NCI-H2081 (cell line): Measurements from ENCODE around the gene TGFBR1.
"Not testable (repeated sequence)": the region's sequence is repeated elsewhere in the genome, so short reads cannot be mapped to it uniquely, and the experiment has no call there.

Source experiments
- DNase-seq, 2 experiments: peaks; one replicate each; lab custom pipeline; 2025; lab: John Stamatoyannopoulos, UW

The TGFBR1 gene

GRCh38 chr9:99076030-99076429 lies 28.9 kb upstream of the TGFBR1 start:
- DNase-seq, result no peak

DNA sequence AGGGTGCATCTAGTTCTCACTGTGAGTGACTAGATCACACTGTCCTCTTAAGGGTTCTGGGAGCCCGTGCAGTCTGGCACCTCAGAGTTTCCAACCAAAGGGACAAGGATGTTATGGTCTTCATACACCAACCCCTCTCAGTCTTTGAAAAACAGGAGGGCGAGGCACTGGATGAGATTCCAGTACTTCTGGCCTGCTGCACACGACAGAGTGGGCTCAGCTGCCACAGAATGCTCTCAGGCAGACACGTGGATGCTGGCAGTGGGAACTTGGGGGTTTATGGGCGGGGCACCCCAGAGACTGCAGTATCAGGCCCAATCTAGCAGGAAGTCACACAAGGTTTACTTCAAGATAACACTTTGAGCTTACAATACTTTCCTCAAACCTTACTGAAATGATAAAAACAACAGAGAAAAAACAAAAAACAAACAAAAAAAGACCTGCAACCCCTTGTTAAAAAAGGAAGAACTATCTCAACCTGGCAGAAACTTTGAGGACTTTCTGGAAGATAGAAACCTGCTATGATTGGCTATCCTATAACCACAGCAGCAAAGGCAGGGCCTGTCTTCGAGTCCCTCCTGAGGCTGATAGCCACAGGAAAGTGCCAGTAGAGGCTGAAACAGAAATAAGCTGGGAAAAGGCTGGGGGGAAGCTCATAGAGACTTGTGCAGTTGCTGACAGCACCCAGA lies 28.3 kb upstream of the TGFBR1 start:
- DNase-seq, result no peak

DNA sequence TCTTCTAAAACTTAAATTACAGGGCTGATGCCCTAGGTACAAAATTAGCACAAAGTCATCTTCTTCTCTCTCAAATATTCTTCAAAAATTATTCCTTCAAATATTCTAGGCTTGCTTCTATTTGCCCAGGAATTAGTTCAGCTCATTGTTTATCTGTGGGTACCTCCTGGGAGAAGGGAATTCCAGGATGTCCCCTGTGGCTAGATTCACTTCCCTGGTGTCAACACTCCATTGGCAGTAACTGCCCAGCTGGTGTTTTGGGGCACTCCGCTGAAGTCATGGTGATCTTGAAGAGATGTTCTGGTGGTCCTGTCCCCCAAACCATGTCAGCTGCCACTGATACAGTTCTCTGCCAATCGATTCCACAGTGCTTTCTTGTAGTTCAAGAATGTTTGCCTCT lies 26.2 kb upstream of the TGFBR1 start:
- no peak for DNase-seq

DNA sequence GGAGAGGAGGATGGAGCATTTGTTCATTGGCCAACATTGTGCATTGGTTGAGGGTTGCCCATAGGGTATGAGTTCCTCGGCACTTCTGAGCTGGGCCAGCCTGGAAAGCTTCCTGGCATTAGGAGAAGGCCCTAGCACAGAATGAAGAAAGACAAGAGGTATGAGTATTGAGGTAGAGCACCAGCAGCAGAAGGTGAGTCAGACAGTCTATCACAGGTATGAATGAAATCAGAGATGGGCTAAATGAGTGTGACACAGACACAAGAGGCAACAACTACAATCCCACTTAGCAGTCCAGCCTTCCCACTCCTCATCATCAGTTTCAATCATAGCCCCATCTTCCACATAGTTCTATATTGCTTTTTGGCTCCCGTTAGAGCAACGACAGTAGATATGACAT lies 25.4 kb upstream of the TGFBR1 start:
- no peak for DNase-seq

GRCh38 chr9:99083051-99083450 lies 21.9 kb upstream of the TGFBR1 start:
- DNase-seq, result no peak

DNA sequence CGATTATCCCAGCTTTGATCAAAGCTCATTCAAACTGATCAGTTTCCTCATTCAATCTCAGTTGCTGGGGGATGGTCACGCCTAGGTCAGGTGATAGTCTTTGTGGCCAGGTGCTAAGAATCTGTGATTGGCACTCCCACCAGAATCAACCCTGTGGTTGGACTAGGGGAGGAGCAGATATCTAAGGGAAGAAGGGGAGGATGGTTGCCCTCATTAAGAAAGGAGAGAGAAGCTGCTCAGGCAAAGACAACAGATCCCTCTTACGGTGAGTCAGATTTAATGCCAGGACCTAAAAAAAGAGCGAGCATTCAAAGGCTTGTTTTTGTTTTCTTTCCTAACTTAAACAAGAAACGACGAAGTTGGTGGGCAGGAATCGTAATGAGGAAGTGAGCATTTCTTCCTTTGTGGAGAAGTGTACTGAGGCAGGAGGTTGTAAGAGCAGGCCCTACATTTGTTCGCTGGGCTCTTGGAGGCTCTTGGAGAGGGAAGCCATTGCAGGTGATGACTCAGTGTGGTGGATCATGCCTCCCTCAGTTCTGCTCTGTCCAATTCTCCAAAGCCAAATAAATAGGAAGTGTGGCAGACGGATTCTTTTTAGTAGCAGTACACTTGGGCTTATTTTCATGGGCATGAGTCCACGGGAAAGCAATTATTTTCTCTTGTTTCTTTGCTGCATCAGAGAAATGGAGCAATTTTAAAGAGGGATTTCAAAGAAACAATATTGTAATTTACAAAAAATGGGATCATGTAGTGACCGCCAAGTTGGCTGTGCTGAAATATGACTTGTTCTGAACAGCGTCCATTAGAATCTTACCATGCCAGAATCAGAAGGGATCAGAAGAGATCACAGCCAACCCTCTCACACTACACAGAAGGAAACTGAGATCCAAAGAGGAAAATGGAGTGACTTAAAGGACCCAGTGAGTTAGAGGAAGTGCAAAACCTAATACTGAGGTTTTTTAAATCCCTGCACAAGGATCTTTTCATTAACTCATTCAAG lies 18.7 kb upstream of the TGFBR1 start:
- no peak for DNase-seq

- no peak for DNase-seq
Measured at GRCh38 chr9:99087462-99087861, 17.5 kb upstream of the TGFBR1 start.

DNA sequence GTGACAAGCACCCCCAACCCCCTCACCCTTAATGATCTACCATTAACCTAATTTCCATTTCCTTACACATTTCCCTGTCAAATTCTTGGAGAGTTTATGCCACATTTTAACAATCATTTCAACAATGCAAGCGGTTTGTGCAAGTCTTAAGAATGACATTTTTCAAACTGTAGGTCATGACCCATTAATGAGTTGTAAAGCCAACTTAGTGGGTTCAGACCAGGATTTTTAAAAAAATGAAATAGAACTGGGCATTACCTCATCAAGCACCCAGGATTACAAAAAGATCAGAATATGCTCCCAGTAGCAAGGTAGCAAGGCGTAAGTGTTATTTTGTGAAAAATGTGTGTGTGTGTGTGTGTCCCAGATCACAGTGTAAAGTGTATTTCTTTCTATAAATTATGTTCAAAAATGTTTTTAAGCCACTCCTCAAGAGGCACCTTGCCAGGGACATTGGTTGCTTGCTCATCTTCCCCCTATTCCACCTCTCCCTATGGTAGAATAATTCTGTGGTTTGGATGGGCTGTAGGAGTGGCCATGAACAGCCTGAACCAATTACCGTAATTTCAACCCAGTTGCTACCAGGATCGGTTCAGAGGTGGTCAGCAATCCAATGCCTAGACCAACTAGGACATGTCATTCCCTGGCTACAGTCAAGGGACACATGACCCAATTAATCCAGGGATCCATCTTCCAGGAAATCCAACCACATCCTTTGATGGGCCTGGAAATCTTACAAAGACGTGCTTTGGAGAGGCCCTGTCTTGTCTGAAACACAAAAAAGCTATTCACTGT lies 14.4 kb upstream of the TGFBR1 start:
- no peak for DNase-seq

DNA sequence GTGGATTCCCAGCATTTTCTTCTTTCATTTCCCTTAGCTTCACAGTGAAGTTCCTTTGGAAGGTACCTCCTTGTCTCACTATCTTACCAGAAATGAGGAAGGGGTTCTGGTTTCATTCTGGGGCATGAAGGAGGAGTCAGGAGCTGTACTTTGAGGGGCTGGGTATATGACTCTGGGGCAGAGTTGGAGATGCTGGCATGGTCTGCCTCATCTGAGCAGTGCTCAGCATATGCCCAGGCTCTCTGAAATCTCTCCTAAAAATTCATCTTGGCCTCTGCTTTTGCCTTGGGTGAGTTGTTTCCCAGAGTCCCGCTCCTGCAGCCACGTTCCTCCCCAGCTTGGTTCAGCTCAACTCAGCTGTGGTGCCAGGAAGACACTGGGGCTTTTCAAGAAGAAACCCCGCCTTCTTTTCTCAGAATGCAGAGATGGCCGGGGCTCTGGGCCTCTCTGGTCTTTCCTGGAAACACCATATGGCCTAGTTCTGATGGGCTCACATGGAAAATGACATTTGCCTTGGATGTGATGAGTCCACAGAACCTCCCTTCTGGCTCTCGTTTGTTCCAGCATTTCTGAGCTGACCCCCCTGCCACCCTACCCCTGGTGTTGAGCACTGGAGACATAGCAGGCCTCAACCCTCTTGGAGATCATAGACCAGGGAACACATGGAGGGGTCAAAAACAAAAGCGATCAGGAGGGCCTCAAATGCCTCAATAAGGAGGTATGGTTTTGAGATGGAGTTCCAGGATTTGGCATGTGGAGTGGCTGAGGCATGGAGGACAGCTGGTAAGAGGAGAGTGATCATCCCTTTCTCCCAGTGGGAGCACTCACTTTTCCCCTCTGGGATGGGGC lies 12.0 kb upstream of the TGFBR1 start:
- no peak for DNase-seq

DNA sequence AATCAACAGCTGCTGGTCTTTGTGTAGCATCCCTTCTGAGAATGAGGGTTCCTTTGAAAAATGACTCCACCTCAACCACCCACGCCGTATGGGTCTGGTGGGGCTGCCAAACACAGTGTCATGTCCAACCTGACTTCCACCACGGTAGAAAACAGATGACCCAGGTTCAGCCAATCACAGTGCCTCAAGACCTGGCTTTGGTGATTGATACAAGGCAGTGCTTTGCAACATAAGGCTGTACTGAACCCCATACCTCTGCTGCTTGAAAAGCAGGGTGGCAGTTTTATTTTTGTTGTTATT lies 11.5 kb upstream of the TGFBR1 start:
- DNase-seq, result no peak

DNA sequence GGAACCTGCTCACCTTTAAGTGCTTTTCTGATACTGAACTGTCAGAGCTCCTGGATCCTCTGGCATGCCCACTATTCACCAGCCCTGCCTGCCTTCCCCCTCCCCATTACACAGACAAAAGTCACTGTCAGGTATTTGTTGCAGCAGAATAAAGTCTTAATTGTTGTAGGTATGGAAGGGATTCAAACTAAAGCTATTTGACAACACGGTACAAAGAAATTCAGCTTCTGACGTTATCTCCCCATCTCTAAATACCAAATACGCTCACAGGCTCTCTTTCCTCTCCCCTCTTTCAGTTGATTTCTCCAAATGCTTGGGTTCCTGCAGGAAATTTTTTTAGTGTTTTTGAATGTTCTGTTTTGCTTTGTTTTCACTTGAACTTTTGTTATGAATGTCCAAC lies 9.3 kb upstream of the TGFBR1 start:
- DNase-seq, result no peak

DNA sequence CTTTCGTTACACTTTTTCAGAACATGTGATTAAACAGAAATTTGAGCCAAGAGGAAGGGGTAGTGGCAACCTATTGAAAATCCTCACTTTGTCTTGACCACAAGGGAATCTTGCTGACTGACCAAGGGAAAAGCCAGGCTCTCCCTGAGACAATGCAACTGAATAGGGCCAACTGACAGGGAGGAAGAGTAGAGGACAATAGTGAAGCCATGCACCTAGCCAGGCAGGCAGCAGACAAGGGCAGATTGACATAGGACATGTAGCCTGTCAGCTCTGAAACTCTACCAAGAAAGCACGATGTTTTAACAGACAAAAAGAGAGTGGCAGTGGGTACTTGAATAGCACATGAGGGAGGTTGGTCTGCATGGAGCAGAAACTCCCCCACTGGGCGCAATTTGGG lies 8.5 kb upstream of the TGFBR1 start:
- DNase-seq, result no peak

GRCh38 chr9:99099806-99100585 lies 4.9 kb upstream of the TGFBR1 start:
- DNase-seq, result not testable (repeated sequence)

- no peak for DNase-seq
Measured at GRCh38 chr9:99101271-99101670, 3.6 kb upstream of the TGFBR1 start.

- DNase-seq, result no peak
Measured at GRCh38 chr9:99101812-99102211, 3.1 kb upstream of the TGFBR1 start.

GRCh38 chr9:99103054-99103895 lies 1.6 kb upstream of the TGFBR1 start:
- DNase-seq, result no peak

GRCh38 chr9:99103901-99104458 lies 933 bp upstream of the TGFBR1 start:
- no peak for DNase-seq

GRCh38 chr9:99105152-99106043 lies 485 bp downstream of the TGFBR1 start:
- peak; percentile 4 to 30 for DNase-seq

DNA sequence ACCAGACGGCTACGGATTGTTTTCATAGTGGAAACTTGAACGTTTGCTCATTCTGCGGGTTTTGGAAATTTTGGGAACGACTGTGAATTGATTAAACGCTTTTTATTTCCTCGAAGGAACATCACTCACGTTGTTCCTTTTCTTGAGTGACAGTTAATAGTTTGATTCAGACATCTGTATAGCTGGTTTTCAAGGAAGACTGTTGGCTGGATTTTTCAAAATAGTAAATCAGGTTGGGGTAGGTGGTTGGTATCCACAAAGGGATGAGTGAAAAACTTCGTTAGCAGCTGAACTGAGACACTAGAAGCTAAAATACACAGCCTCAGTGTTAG lies 1.1 kb downstream of the TGFBR1 start:
- DNase-seq, result no peak
